Immature natural killer cell (primary cell): ENCODE measurements around the gene CCDC51. TPM values are rescaled to one million over a fixed set of nuclear protein-coding genes. Genes with fewer than 3 reads are reported as not detected.
"Not testable (repeated sequence)": the region's sequence is repeated elsewhere in the genome, so short reads cannot be mapped to it uniquely, and the experiment has no call there.

ENCODE experiments used
- DNase-seq, 3 donors: peaks; one replicate each; pipeline ENCODE4 v3.0.0; 2022; ENCODE audit warnings: mixed read lengths in 1 of 3
- H3K27ac Mint-ChIP-seq, 6 donors: one replicate each; pipeline ENCODE4 v1.8.0; 2020; ENCODE audit warnings: mixed read lengths in 6 of 6, mild to moderate bottlenecking in 5 of 6, inconsistent platforms in 4 of 6, moderate library complexity in 3 of 6
- H3K27me3 Mint-ChIP-seq, 3 donors: one replicate each; pipeline ENCODE4 v1.8.0; 2020 to 2021; ENCODE audit warnings: low read depth in 3 of 3, mild to moderate bottlenecking in 3 of 3, mixed read lengths in 3 of 3, moderate library complexity in 3 of 3, inconsistent platforms in 1 of 3
- H3K36me3 Mint-ChIP-seq, 3 donors: one replicate each; pipeline ENCODE4 v1.8.0; 2020; ENCODE audit warnings: mixed read lengths in 3 of 3, inconsistent platforms in 2 of 3, mild to moderate bottlenecking in 2 of 3
- H3K4me1 Mint-ChIP-seq, 2 donors: one replicate each; pipeline ENCODE4 v1.8.0; 2020; ENCODE audit warnings: inconsistent platforms in 2 of 2, mild to moderate bottlenecking in 2 of 2, mixed read lengths in 2 of 2, moderate library complexity in 1 of 2
- H3K4me3 Mint-ChIP-seq, 5 donors: one replicate each; pipeline ENCODE4 v1.8.0; 2020; ENCODE audit warnings: mild to moderate bottlenecking in 5 of 5, mixed read lengths in 5 of 5, inconsistent platforms in 3 of 5, moderate library complexity in 3 of 5
- H3K9me3 Mint-ChIP-seq, 6 donors: one replicate each; pipeline ENCODE4 v1.8.0; 2020; ENCODE audit warnings: mild to moderate bottlenecking in 6 of 6, mixed read lengths in 6 of 6, inconsistent platforms in 4 of 6, moderate library complexity in 3 of 6
- polyA plus RNA-seq, 3 donors: library from polyadenylated mRNA; unstranded; fragments of 300-500 nt; fragmentation: Illumina TruSeq; gene quantifications; one replicate each; pipeline ENCODE4 v1.2.3, GENCODE V29; 2021

CCDC51 gene
- polyA plus RNA-seq: 10 to 100 TPM; 10.2 to 16.3 (median 10.6) TPM

- Mint-ChIP-seq H3K4me3 (peak within 1 kb of the TSS; percentile 93 to 100 (median 96)), H3K27ac (peak within 1 kb of the TSS in 4 of 6 donors; percentile 99 to 100 (median 100)), H3K9me3 (no peaks in the 10 kb centered on the region), H3K4me1 (peaks cover 43 to 44% of the 10 kb centered on the region in 2 donors), H3K27me3 (peaks cover 5 to 12% (median 6%) of the 10 kb centered on the region in 3 donors), H3K36me3 (peaks cover 0 to 14% (median 4%) of the 10 kb centered on the region in 3 donors)
- peak; percentile 97 to 98 (median 98) for DNase-seq
These were observed at the start of gene CCDC51, which contains the start of gene TMA7 for GRCh38 chr3:48439820-48440589. Gene CCDC51, minus strand, starts transcription at chr3:48440119. Its CDS starts 4,991 bp downstream, at chr3:48435128. Gene TMA7, plus strand, starts transcription at chr3:48440257. Its CDS starts 40 bp downstream, at chr3:48440297.

- Mint-ChIP-seq H3K4me3 (no peak overlapping the region), H3K9me3 (no peaks in the 10 kb centered on the region), H3K27me3 (peaks cover 0 to 2% (median 0%) of the 10 kb centered on the region in 3 donors), H3K36me3 (peaks cover 0 to 3% (median 0%) of the 10 kb centered on the region in 3 donors), H3K4me1 (no peaks in the 10 kb centered on the region), H3K27ac (no peak overlapping the region)
- no peak for DNase-seq
These were observed 47.0 kb upstream of the CCDC51 start for GRCh38 chr3:48486952-48487351.

- H3K9me3 Mint-ChIP-seq, H3K27ac Mint-ChIP-seq, H3K36me3 Mint-ChIP-seq, H3K4me3 Mint-ChIP-seq, DNase-seq: not testable (repeated sequence)
- H3K27me3 Mint-ChIP-seq: peaks cover 10 to 17% (median 10%) of the 10 kb centered on the region in 3 donors
- peaks cover 25 to 26% of the 10 kb centered on the region in 2 donors for H3K4me1 Mint-ChIP-seq
These were observed 42.9 kb upstream of the CCDC51 start for GRCh38 chr3:48482822-48483221.

GRCh38 chr3:48480891-48481290 lies 41.0 kb upstream of the CCDC51 start:
- Mint-ChIP-seq H3K4me1 (peaks cover 32 to 37% of the 10 kb centered on the region in 2 donors), H3K27me3 (peaks cover 10 to 18% (median 10%) of the 10 kb centered on the region in 3 donors)
- DNase-seq, H3K36me3 Mint-ChIP-seq, H3K9me3 Mint-ChIP-seq, H3K27ac Mint-ChIP-seq, H3K4me3 Mint-ChIP-seq: not testable (repeated sequence)

- Mint-ChIP-seq H3K27ac (peak overlapping the region; percentile 95 to 100 (median 97)), H3K9me3 (no peaks in the 10 kb centered on the region), H3K4me3 (peak overlapping the region; percentile 83 to 93 (median 91)), H3K4me1 (peaks cover 39 to 45% of the 10 kb centered on the region in 2 donors), H3K27me3 (peaks cover 9 to 18% (median 10%) of the 10 kb centered on the region in 3 donors), H3K36me3 (no peaks in the 10 kb centered on the region)
- DNase-seq: peak; percentile 81 to 83 (median 82)
These were observed 39.0 kb upstream of the CCDC51 start for GRCh38 chr3:48478626-48479555.

- Mint-ChIP-seq H3K27me3 (peaks cover 9 to 20% (median 10%) of the 10 kb centered on the region in 3 donors), H3K27ac (peak overlapping the region; percentile 95 to 100 (median 97)), H3K4me3 (peak overlapping the region; percentile 83 to 93 (median 91)), H3K4me1 (peaks cover 46 to 51% of the 10 kb centered on the region in 2 donors), H3K9me3 (no peaks in the 10 kb centered on the region), H3K36me3 (no peaks in the 10 kb centered on the region)
- no peak for DNase-seq
These were observed 38.1 kb upstream of the CCDC51 start for GRCh38 chr3:48477959-48478520.

GRCh38 chr3:48476426-48477053 lies 36.6 kb upstream of the CCDC51 start:
- Mint-ChIP-seq H3K27ac (peak overlapping the region; percentile 95 to 100 (median 97)), H3K36me3 (no peaks in the 10 kb centered on the region), H3K9me3 (no peaks in the 10 kb centered on the region), H3K4me3 (no peak overlapping the region), H3K27me3 (peaks cover 12 to 22% (median 14%) of the 10 kb centered on the region in 3 donors), H3K4me1 (peaks cover 51 to 60% of the 10 kb centered on the region in 2 donors)
- DNase-seq: no peak

GRCh38 chr3:48475188-48475587 lies 35.3 kb upstream of the CCDC51 start:
- H3K4me3 Mint-ChIP-seq: no peak overlapping the region
- peak overlapping the region; percentile 83 to 97 (median 90) for H3K27ac Mint-ChIP-seq
- no peak for DNase-seq
- H3K9me3 Mint-ChIP-seq: no peaks in the 10 kb centered on the region
- H3K4me1 Mint-ChIP-seq: peaks cover 49 to 67% of the 10 kb centered on the region in 2 donors
- peaks cover 12 to 21% (median 14%) of the 10 kb centered on the region in 3 donors for H3K27me3 Mint-ChIP-seq
- no peaks in the 10 kb centered on the region for H3K36me3 Mint-ChIP-seq

GRCh38 chr3:48474619-48475018 lies 34.7 kb upstream of the CCDC51 start:
- H3K4me1 Mint-ChIP-seq: peaks cover 51 to 67% of the 10 kb centered on the region in 2 donors
- peak overlapping the region in 2 of 5 donors; percentile 22 to 35 for H3K4me3 Mint-ChIP-seq
- H3K9me3 Mint-ChIP-seq: no peaks in the 10 kb centered on the region
- peak overlapping the region; percentile 83 to 97 (median 90) for H3K27ac Mint-ChIP-seq
- peaks cover 0 to 4% (median 0%) of the 10 kb centered on the region in 3 donors for H3K36me3 Mint-ChIP-seq
- DNase-seq: no peak
- H3K27me3 Mint-ChIP-seq: peaks cover 11 to 18% (median 14%) of the 10 kb centered on the region in 3 donors

- Mint-ChIP-seq H3K4me1 (peaks cover 51 to 67% of the 10 kb centered on the region in 2 donors), H3K27ac (peak overlapping the region; percentile 40 to 99 (median 84)), H3K4me3 (peak overlapping the region in 1 of 5 donors; percentile 95), H3K27me3 (peaks cover 6 to 13% (median 9%) of the 10 kb centered on the region in 3 donors)
- not testable (repeated sequence) for H3K9me3 Mint-ChIP-seq, DNase-seq, H3K36me3 Mint-ChIP-seq
These were observed 34.1 kb upstream of the CCDC51 start for GRCh38 chr3:48474031-48474430.

- Mint-ChIP-seq H3K27me3 (peaks cover 4 to 9% (median 5%) of the 10 kb centered on the region in 3 donors), H3K36me3 (peaks cover 0 to 9% (median 0%) of the 10 kb centered on the region in 3 donors), H3K4me3 (peak overlapping the region; percentile 89 to 97 (median 95)), H3K4me1 (peaks cover 51 to 67% of the 10 kb centered on the region in 2 donors), H3K27ac (peak overlapping the region; percentile 95 to 100 (median 98)), H3K9me3 (no peaks in the 10 kb centered on the region)
- no peak for DNase-seq
These were observed 33.7 kb upstream of the CCDC51 start for GRCh38 chr3:48473617-48473952.

- Mint-ChIP-seq H3K4me1 (peaks cover 51 to 64% of the 10 kb centered on the region in 2 donors), H3K4me3 (peak overlapping the region; percentile 89 to 97 (median 95)), H3K27me3 (peaks cover 4 to 8% (median 5%) of the 10 kb centered on the region in 3 donors), H3K9me3 (no peaks in the 10 kb centered on the region), H3K36me3 (peaks cover 0 to 9% (median 2%) of the 10 kb centered on the region in 3 donors), H3K27ac (peak overlapping the region; percentile 95 to 100 (median 98))
- DNase-seq: peak; percentile 93
These were observed 33.2 kb upstream of the CCDC51 start for GRCh38 chr3:48472923-48473616.
